ENCODE data around the gene C3orf70. TPM values are rescaled to one million over a fixed set of nuclear protein-coding genes. Genes with fewer than 3 reads are reported as not detected.

The C3orf70 gene
- total RNA-seq (2014; rRNA removed; shearing (Covaris generic)), result 3.6 and 4.7 TPM in 2 replicates

- peak; percentile 72 for DNase-seq (ENCODE audit: low read depth)
These were observed at the start of gene C3orf70 for GRCh38 chr3:185152410-185153170. C3orf70 (minus strand) TSS chr3:185153060; CDS start chr3:185152823, 237 bp downstream.

- peak; percentile 75 for DNase-seq (ENCODE audit: low read depth)
These were observed 47.8 kb upstream of the C3orf70 start for GRCh38 chr3:185200639-185201038.

- DNase-seq (ENCODE audit: low read depth), result no peak
These were observed 46.8 kb upstream of the C3orf70 start for GRCh38 chr3:185199671-185200070.

- DNase-seq (ENCODE audit: low read depth), result peak; percentile 21
These were observed 46.3 kb upstream of the C3orf70 start for GRCh38 chr3:185199206-185199605.

- no peak for DNase-seq (ENCODE audit: low read depth)
These were observed 44.2 kb upstream of the C3orf70 start for GRCh38 chr3:185197068-185197467.

- no peak for DNase-seq (ENCODE audit: low read depth)
These were observed 42.8 kb upstream of the C3orf70 start for GRCh38 chr3:185195652-185196051.

- no peak for DNase-seq (ENCODE audit: low read depth)
These were observed 36.0 kb upstream of the C3orf70 start for GRCh38 chr3:185188816-185189215.

GRCh38 chr3:185187391-185187790, 34.5 kb upstream of the C3orf70 start:
- DNase-seq (ENCODE audit: low read depth), result no peak

GRCh38 chr3:185176750-185177359, 24.0 kb upstream of the C3orf70 start:
- peak; percentile 22 for DNase-seq (ENCODE audit: low read depth)

- DNase-seq (ENCODE audit: low read depth), result peak; percentile 17
These were observed 22.6 kb upstream of the C3orf70 start for GRCh38 chr3:185175370-185175987.

GRCh38 chr3:185172086-185173049, 19.5 kb upstream of the C3orf70 start:
- DNase-seq (ENCODE audit: low read depth), result peak; percentile 46

- no peak for DNase-seq (ENCODE audit: low read depth)
These were observed 11.8 kb upstream of the C3orf70 start for GRCh38 chr3:185164428-185165217.

GRCh38 chr3:185162634-185163033, 9.8 kb upstream of the C3orf70 start:
- DNase-seq (ENCODE audit: low read depth), result no peak

GRCh38 chr3:185161761-185162160, 8.9 kb upstream of the C3orf70 start:
- no peak for DNase-seq (ENCODE audit: low read depth)

GRCh38 chr3:185157347-185157746, 4.5 kb upstream of the C3orf70 start:
- DNase-seq (ENCODE audit: low read depth), result no peak

GRCh38 chr3:185155678-185156077, 2.8 kb upstream of the C3orf70 start:
- DNase-seq (ENCODE audit: low read depth), result no peak

- peak; percentile 12 for DNase-seq (ENCODE audit: low read depth)
These were observed 1.2 kb upstream of the C3orf70 start for GRCh38 chr3:185153861-185154629.

GRCh38 chr3:185153171-185153771, 411 bp upstream of the C3orf70 start:
- peak; percentile 52 for DNase-seq (ENCODE audit: low read depth)

- DNase-seq (ENCODE audit: low read depth), result no peak
These were observed 873 bp downstream of the C3orf70 start for GRCh38 chr3:185151964-185152409.
